HG03432 (cell line): ENCODE data around the gene ANKRD6.

ENCODE experiments used
- ATAC-seq: cut with Tn5 transposase; IDR thresholded peaks from one replicate; pipeline ENCODE4 v1.9.1; 2021; ENCODE audit warnings: mild to moderate bottlenecking, moderate library complexity; ENCODE audit not compliant: unreplicated experiment

Gene ANKRD6

GRCh38 chr6:89681983-89682564, 249.1 kb downstream of the ANKRD6 start:
- ATAC-seq, result no peak

- no peak for ATAC-seq
These were observed 250.0 kb downstream of the ANKRD6 start for GRCh38 chr6:89682991-89683390.
